GM23248 (cell line): ENCODE data around the gene ABHD12B.

Source experiments
- EZH2 ChIP-seq: fragments of 200-600 bp; sonication (generic); IDR thresholded peaks from 2 replicates; pipeline ENCODE4 v1.6.1; 2018; ENCODE audit warnings: antibody characterized with exemption, mild to moderate bottlenecking; ENCODE audit not compliant: insufficient read depth, poor library complexity, severe bottlenecking
- EZH2phosphoT487 ChIP-seq: fragments of 200-600 bp; sonication (generic); IDR thresholded peaks from 2 replicates; pipeline ENCODE4 v1.6.1; 2018; ENCODE audit warnings: antibody characterized with exemption, moderate library complexity, mild to moderate bottlenecking, low read depth; ENCODE audit not compliant: insufficient read depth

DNA sequence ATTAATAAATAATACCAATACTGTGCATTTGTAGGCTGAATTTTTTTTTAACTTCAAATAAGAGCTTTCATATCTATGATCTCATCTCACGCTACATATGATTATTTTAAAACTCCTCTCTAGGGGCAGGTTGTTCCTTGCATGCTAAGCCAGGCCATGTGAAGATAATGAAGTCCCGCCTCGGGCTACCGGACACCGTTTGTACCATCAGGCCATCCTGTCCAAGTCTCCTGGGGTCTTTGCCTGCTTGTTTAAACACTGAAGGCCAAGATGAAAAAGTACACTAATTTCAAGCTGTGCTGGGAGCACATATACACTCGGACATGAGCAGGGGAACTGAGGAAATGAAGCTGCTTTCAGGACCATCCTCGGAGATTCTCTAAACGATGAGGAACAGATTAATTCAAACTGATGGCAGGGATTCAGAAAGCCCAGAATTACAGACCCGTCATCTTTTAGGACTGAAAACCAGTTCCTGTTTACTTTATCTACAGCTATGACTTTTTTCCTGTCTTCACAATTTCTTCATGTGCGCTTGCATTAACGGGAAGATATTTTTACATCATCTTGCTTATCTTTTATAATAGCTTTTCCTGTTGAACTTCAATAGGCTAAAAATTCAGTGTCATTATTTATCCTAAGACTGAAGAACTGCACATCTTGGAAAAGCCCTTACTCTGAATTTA, 6.3 kb upstream of the ABHD12B start:
- TF ChIP-seq EZH2 (no peak), EZH2phosphoT487 (no peak)
